ENCODE measurements around the gene SLAMF9.

The SLAMF9 gene

GRCh38 chr1:159931101-159931794, 22.8 kb downstream of the SLAMF9 start:
- no peak overlapping the region for H3K4me3 ChIP-seq
- H3K9me3 ChIP-seq, result no peaks in the 10 kb centered on the region
- in situ Hi-C loops (cut with MboI; ENCODE audit: low sequenced_read_pairs), result loop anchor here (10.0 to 25.0 kb wide), 3 partner anchors 154 to 431 kb away; partner anchors contain the start of genes KCNJ9 and NHLH1
- H3K27me3 ChIP-seq (ENCODE audit: low read depth), result no peaks in the 10 kb centered on the region
- H3K4me1 ChIP-seq, result no peaks in the 10 kb centered on the region
- DNase-seq (ENCODE audit: low spot score in 2 of 2), result no peak
- H3K36me3 ChIP-seq (replicated peaks), result no peaks in the 10 kb centered on the region

GRCh38 chr1:159930634-159931033, 23.4 kb downstream of the SLAMF9 start:
- H3K36me3 ChIP-seq (replicated peaks), result no peaks in the 10 kb centered on the region
- in situ Hi-C loops (cut with MboI; ENCODE audit: low sequenced_read_pairs), result loop anchor here (10.0 to 25.0 kb wide), 3 partner anchors 154 to 432 kb away; partner anchors contain the start of genes KCNJ9 and NHLH1
- no peak overlapping the region for H3K4me3 ChIP-seq
- H3K4me1 ChIP-seq, result peaks cover 6% of the 10 kb centered on the region
- H3K27me3 ChIP-seq (ENCODE audit: low read depth), result no peaks in the 10 kb centered on the region
- DNase-seq (ENCODE audit: low spot score in 2 of 2), result no peak
- no peaks in the 10 kb centered on the region for H3K9me3 ChIP-seq

GRCh38 chr1:159930216-159930615, 23.8 kb downstream of the SLAMF9 start:
- no peaks in the 10 kb centered on the region; the same call in 1 of the 2 replicates for H3K36me3 ChIP-seq (replicated peaks)
- no peaks in the 10 kb centered on the region for H3K9me3 ChIP-seq
- no peaks in the 10 kb centered on the region for H3K27me3 ChIP-seq (ENCODE audit: low read depth)
- peaks cover 7% of the 10 kb centered on the region for H3K4me1 ChIP-seq
- in situ Hi-C loops (cut with MboI; ENCODE audit: low sequenced_read_pairs), result loop anchor here (10.0 to 25.0 kb wide), 3 partner anchors 155 to 432 kb away; partner anchors contain the start of genes KCNJ9 and NHLH1
- no peak overlapping the region for H3K4me3 ChIP-seq
- no peak for DNase-seq (ENCODE audit: low spot score in 2 of 2)

- no peaks in the 10 kb centered on the region for H3K27me3 ChIP-seq (ENCODE audit: low read depth)
- H3K4me1 ChIP-seq, result peaks cover 7% of the 10 kb centered on the region
- H3K9me3 ChIP-seq, result no peaks in the 10 kb centered on the region
- H3K4me3 ChIP-seq, result no peak overlapping the region
- H3K36me3 ChIP-seq (replicated peaks), result no peaks in the 10 kb centered on the region; the same call in 1 of the 2 replicates
- no peak for DNase-seq (ENCODE audit: low spot score in 2 of 2)
- in situ Hi-C loops (cut with MboI; ENCODE audit: low sequenced_read_pairs), result loop anchor here (10.0 to 25.0 kb wide), 3 partner anchors 155 to 433 kb away; partner anchors contain the start of genes KCNJ9 and NHLH1
These were observed 24.6 kb downstream of the SLAMF9 start for GRCh38 chr1:159929155-159930051.

- in situ Hi-C loops (cut with MboI; ENCODE audit: low sequenced_read_pairs), result loop anchor here (25.0 kb wide), 2 partner anchors 309 to 434 kb away; partner anchors contain the start of gene NHLH1
- H3K36me3 ChIP-seq (replicated peaks), result no peaks in the 10 kb centered on the region; the same call in 1 of the 2 replicates
- no peak overlapping the region for H3K4me3 ChIP-seq
- H3K9me3 ChIP-seq, result no peaks in the 10 kb centered on the region
- H3K27me3 ChIP-seq (ENCODE audit: low read depth), result no peaks in the 10 kb centered on the region
- DNase-seq (ENCODE audit: low spot score in 2 of 2), result no peak
- H3K4me1 ChIP-seq, result peaks cover 7% of the 10 kb centered on the region
These were observed 25.5 kb downstream of the SLAMF9 start for GRCh38 chr1:159928491-159929050.

GRCh38 chr1:159927849-159928431, 26.1 kb downstream of the SLAMF9 start:
- in situ Hi-C loops (cut with MboI; ENCODE audit: low sequenced_read_pairs), result loop anchor here (25.0 kb wide), 2 partner anchors 309 to 434 kb away; partner anchors contain the start of gene NHLH1
- peaks cover 11% of the 10 kb centered on the region for H3K4me1 ChIP-seq
- no peak for DNase-seq (ENCODE audit: low spot score in 2 of 2)
- H3K36me3 ChIP-seq (replicated peaks), result no peaks in the 10 kb centered on the region; the same call in 1 of the 2 replicates
- no peak overlapping the region for H3K4me3 ChIP-seq
- no peaks in the 10 kb centered on the region for H3K9me3 ChIP-seq
- no peaks in the 10 kb centered on the region for H3K27me3 ChIP-seq (ENCODE audit: low read depth)

GRCh38 chr1:159927211-159927848, 26.7 kb downstream of the SLAMF9 start:
- no peaks in the 10 kb centered on the region for H3K27me3 ChIP-seq (ENCODE audit: low read depth)
- no peaks in the 10 kb centered on the region; the same call in 1 of the 2 replicates for H3K36me3 ChIP-seq (replicated peaks)
- peaks cover 14% of the 10 kb centered on the region for H3K4me1 ChIP-seq
- H3K9me3 ChIP-seq, result no peaks in the 10 kb centered on the region
- H3K4me3 ChIP-seq, result no peak overlapping the region
- DNase-seq (ENCODE audit: low spot score in 2 of 2), result no peak
- in situ Hi-C loops (cut with MboI; ENCODE audit: low sequenced_read_pairs), result loop anchor here (25.0 kb wide), 2 partner anchors 310 to 435 kb away; partner anchors contain the start of gene NHLH1

- in situ Hi-C loops (cut with MboI; ENCODE audit: low sequenced_read_pairs), result loop anchor here (25.0 kb wide), 2 partner anchors 312 to 437 kb away; partner anchors contain the start of gene NHLH1
- no peaks in the 10 kb centered on the region for H3K27me3 ChIP-seq (ENCODE audit: low read depth)
- H3K4me3 ChIP-seq, result peak overlapping the region; percentile 82
- H3K9me3 ChIP-seq, result no peaks in the 10 kb centered on the region
- peaks cover 14% of the 10 kb centered on the region for H3K4me1 ChIP-seq
- no peak for DNase-seq (ENCODE audit: low spot score in 2 of 2)
- no peaks in the 10 kb centered on the region; the same call in 1 of the 2 replicates for H3K36me3 ChIP-seq (replicated peaks)
These were observed 28.3 kb downstream of the SLAMF9 start for GRCh38 chr1:159925719-159926078.

- Histone ChIP-seq H3K36me3 (replicated peaks) (peaks cover 6% of the 10 kb centered on the region), H3K4me1 (peaks cover 14% of the 10 kb centered on the region), H3K4me3 (peak within 1 kb of the TSS; percentile 82), H3K9me3 (no peaks in the 10 kb centered on the region), H3K27me3 (ENCODE audit: low read depth) (no peaks in the 10 kb centered on the region)
- DNase-seq (ENCODE audit: low spot score in 2 of 2), result peak; percentile 91 to 94
- in situ Hi-C loops (cut with MboI; ENCODE audit: low sequenced_read_pairs), result loop anchor here (25.0 kb wide), 2 partner anchors 312 to 437 kb away; partner anchors contain the start of gene NHLH1
These were observed 29.0 kb downstream of the SLAMF9 start, which contains the start of gene TAGLN2 for GRCh38 chr1:159924791-159925718. Gene TAGLN2, minus strand, starts transcription at chr1:159925507. Its CDS starts 4,998 bp downstream, at chr1:159920509.

- peaks cover 14% of the 10 kb centered on the region for H3K4me1 ChIP-seq
- H3K27me3 ChIP-seq (ENCODE audit: low read depth), result no peaks in the 10 kb centered on the region
- in situ Hi-C loops (cut with MboI; ENCODE audit: low sequenced_read_pairs), result no loop called here
- DNase-seq (ENCODE audit: low spot score in 2 of 2), result peak; percentile 19 to 79
- H3K4me3 ChIP-seq, result peak overlapping the region; percentile 82
- H3K9me3 ChIP-seq, result no peaks in the 10 kb centered on the region
- peaks cover 14% of the 10 kb centered on the region for H3K36me3 ChIP-seq (replicated peaks)
These were observed 29.8 kb downstream of the SLAMF9 start for GRCh38 chr1:159924025-159924790.

All from HAP-1 (cell line).